ENCODE measurements around the gene U2AF1L4. TPM values are rescaled to one million over a fixed set of nuclear protein-coding genes. Genes with fewer than 3 reads are reported as not detected.

The U2AF1L4 gene
- total and polyA plus RNA-seq, 2 donors (not counting 3 experiments of a cell fraction or from before 2014, with no cell fraction given): 5.6 to 13.5 TPM

DNA sequence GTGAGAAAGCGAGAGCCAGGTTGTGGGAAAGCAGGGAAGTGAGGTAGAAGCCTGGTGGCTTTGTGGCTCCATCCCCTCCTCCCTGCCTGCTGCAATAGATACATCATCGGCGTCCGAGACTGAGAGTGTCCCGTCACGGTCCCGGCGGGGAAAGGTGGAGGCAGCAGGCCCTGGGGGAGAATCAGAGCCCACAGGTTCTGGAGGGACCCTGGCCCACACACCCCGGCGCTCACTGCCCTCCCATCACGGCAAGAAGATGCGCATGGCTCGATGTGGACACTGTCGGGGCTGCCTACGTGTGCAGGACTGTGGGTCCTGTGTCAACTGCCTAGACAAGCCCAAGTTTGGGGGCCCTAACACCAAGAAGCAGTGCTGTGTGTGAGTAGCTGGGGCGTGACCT, 22.3 kb downstream of the U2AF1L4 start:
- DNase-seq (ENCODE audit: low read depth, low spot score) (no peak), FAIRE-seq (no peak)
- H3K9me3 ChIP-seq (replicated peaks; ENCODE audit: control insufficient read depth, insufficient read depth, low read length): no peaks in the 10 kb centered on the region
- no peak overlapping the region for H2AFZ ChIP-seq (ENCODE audit: low read depth, low read length)
- no peak overlapping the region for H3K4me2 ChIP-seq (ENCODE audit: insufficient read depth, low read length)
- no peak overlapping the region for H3K27ac ChIP-seq (ENCODE audit: insufficient read depth, low read depth, low read length)
- H3K79me2 ChIP-seq (ENCODE audit: control insufficient read depth, insufficient read depth, low read length): peaks cover 30% of the 10 kb centered on the region
- H3K36me3 ChIP-seq (ENCODE audit: control insufficient read depth in 2 of 2, extremely low read depth in 1 of 2, insufficient read depth in 2 of 2, low read length in 2 of 2): peaks cover 26 to 65% of the 10 kb centered on the region in 2 experiments
- no peak overlapping the region for H3K9ac ChIP-seq (replicated peaks; ENCODE audit: extremely low read depth, insufficient read depth, low read length)
- H3K9me1 ChIP-seq (replicated peaks; ENCODE audit: control insufficient read depth, extremely low read depth, insufficient read depth, low read length): no peaks in the 10 kb centered on the region
- peaks cover 6% of the 10 kb centered on the region for H3K4me1 ChIP-seq (ENCODE audit: control insufficient read depth, extremely low read depth, insufficient read depth, low read length)
- dilution Hi-C loops (cut with MboI; ENCODE audit: extremely low pct_ligation_motif_present, low sequenced_read_pairs): no loop called here
- TF ChIP-seq JUN (IDR thresholded peaks at IDR 0.05; ENCODE audit: borderline replicate concordance, insufficient read depth, insufficient read length, low read depth): no peak
- TF ChIP-seq MAX (IDR thresholded peaks at IDR 0.05; ENCODE audit: insufficient read depth, insufficient read length): no peak
- TF ChIP-seq EZH2 (IDR thresholded peaks at IDR 0.05; ENCODE audit: borderline replicate concordance, low read depth, low read length, severe bottlenecking): no peak
- no peak for TF ChIP-seq POLR2A (IDR thresholded peaks at IDR 0.05; ENCODE audit: low read depth, low read length)
- no peak for TF ChIP-seq POLR2AphosphoS5 (IDR thresholded peaks at IDR 0.05; ENCODE audit: insufficient read depth, low read depth, low read length)
- TF ChIP-seq GATA2 (IDR thresholded peaks at IDR 0.05; ENCODE audit: insufficient read depth, insufficient read length, low read depth, low read length): no peak
- no peak for TF ChIP-seq MYC (IDR thresholded peaks at IDR 0.05; ENCODE audit: low read depth, low read length)
- no peak for TF ChIP-seq FOS (IDR thresholded peaks at IDR 0.05; ENCODE audit: borderline replicate concordance, insufficient read depth, low read length)
- TF ChIP-seq, protein P1, sequence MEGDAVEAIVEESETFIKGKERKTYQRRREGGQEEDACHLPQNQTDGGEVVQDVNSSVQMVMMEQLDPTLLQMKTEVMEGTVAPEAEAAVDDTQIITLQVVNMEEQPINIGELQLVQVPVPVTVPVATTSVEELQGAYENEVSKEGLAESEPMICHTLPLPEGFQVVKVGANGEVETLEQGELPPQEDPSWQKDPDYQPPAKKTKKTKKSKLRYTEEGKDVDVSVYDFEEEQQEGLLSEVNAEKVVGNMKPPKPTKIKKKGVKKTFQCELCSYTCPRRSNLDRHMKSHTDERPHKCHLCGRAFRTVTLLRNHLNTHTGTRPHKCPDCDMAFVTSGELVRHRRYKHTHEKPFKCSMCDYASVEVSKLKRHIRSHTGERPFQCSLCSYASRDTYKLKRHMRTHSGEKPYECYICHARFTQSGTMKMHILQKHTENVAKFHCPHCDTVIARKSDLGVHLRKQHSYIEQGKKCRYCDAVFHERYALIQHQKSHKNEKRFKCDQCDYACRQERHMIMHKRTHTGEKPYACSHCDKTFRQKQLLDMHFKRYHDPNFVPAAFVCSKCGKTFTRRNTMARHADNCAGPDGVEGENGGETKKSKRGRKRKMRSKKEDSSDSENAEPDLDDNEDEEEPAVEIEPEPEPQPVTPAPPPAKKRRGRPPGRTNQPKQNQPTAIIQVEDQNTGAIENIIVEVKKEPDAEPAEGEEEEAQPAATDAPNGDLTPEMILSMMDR (IDR thresholded peaks at IDR 0.05; ENCODE audit: extremely low read depth in 1 of 2, insufficient read depth in 1 of 2, low read depth in 1 of 2, low read length in 2 of 2): no peak
- ChIA-PET CTCF (no interaction called here), POLR2A (no interaction called here)
- intact Hi-C loops (cut with micrococcal nuclease): no loop called here
- H3K4me3 ChIP-seq (replicated peaks in 1 of 3; ENCODE audit: insufficient read depth in 1 of 3, low read depth in 1 of 3, low read length in 3 of 3): no peak overlapping the region
- BruUV-seq (replicated peaks): no TSS peak
- no peaks in the 10 kb centered on the region for H4K20me1 ChIP-seq (replicated peaks; ENCODE audit: control insufficient read depth, extremely low read depth, insufficient read depth, low read length)
- no peaks in the 10 kb centered on the region for H3K27me3 ChIP-seq (ENCODE audit: control insufficient read depth in 2 of 2, insufficient read depth in 2 of 2, low read length in 2 of 2)
